Stimulated activated CD4-positive, alpha-beta T cell treated with anti-CD3 and anti-CD28 coated beads, Interleukin-15, amount 100 ng/mL, for 48 hours (primary cell): ENCODE measurements around the gene NTN1.

Experiments used
- DNase-seq, 2 donors: peaks; one replicate each; pipeline ENCODE4 v3.0.0-alpha.2; 2020; ENCODE audit warnings: low read depth in 2 of 2

NTN1 gene

DNA sequence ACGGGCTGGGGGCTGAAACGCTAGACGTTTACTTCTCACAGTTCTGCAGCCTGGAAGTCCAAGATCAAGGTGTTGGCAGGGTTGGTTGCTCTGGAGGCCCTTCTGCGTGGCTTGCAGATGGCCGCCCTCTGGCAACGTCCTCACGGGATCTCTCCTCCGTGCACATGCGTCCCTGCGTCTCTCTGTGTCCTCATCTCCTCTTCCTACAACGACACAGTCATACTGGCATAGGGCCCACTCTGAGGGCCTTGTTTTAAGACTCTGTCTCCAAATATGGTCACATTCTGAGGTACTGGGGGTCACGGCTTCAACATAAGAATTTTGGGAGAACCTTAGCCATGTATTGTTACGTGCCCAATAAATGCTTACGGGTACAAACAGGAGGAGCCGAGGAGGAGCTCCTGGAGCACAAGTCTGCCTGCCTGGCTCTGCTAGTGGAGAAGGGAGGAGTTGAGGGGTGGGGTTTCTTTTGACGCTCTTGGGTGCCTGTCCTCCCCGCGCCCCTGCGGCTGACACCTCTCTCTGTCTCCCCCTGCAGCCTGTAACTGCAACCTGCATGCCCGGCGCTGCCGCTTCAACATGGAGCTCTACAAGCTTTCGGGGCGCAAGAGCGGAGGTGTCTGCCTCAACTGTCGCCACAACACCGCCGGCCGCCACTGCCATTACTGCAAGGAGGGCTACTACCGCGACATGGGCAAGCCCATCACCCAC, 141.1 kb downstream of the NTN1 start:
- DNase-seq, result no peak

DNA sequence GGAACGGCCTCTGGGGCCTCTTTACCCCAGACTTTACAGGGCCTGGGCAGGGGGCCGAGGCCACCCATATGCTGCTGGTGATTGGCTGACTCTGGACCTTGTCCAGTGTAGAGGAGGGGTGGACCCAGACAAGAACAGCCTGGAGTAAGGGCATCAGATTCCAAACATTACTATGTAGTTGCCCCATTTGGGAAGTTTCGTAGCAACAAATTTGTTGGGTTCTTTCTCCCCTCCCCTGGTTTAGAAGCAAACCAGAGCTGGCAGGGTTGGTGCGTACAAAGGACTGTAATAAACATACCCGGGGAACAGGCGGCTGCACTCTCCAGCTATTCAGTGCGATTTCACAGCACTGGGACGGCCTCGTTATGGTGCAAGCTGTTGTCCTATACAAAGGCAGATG, 145.5 kb downstream of the NTN1 start:
- no peak for DNase-seq

DNA sequence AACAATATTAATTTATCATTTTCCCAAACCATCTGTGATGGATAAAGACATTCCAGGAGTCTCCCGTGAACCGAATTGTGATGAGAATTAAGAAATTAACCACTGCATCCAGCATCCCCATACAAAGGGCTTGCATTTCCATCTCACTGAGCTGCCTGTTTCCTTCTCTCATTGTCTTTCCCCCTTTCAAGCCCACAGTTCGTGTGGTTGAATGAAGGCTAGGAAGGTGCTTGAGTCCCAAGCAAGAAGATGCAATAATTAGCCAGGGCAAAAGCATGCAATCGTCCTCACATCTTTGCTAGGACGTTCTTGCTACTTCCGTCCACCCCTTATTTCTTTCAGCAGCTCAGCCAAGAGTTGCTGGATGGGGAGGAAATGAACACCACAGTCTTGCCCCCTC, 146.1 kb downstream of the NTN1 start:
- DNase-seq, result no peak

DNA sequence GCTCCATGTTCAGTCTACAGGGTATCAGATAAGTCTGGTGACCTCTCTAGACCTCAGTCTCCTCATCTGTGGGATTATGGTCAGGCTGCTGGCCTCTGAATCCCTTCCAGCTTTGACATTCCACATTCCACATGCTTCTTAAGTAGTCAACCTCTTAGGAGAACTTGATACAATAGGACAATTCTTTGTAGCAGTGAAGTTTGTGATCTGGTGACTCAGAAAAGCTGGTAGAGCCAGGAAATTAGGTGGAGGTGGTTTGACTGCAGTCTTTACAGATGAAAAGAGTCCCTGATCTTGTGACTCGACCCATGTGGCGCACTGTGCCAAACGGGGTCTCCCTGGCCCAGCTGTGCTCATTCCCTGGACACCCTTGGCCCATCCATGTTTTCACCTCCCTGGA, 147.8 kb downstream of the NTN1 start:
- no peak for DNase-seq

DNA sequence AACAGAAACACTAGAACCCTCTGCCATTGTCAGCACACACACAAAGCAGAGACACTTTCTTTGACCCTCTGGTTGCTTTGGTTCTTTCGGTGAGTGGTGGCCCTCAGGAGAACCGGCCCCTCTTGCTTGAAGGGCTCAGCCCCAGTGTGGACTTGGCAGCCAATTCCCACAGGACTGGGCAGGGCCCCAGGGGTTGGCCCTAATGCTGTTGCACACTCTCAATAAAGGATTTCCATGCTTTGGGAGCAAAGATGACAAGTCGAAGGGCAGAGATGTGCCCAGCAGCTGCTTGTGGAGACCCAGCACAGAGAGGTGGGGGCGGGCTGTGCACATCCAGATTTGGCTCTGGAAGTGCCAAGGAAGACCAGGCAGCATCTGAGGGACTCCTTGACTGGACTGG, 149.0 kb downstream of the NTN1 start:
- no peak for DNase-seq

DNA sequence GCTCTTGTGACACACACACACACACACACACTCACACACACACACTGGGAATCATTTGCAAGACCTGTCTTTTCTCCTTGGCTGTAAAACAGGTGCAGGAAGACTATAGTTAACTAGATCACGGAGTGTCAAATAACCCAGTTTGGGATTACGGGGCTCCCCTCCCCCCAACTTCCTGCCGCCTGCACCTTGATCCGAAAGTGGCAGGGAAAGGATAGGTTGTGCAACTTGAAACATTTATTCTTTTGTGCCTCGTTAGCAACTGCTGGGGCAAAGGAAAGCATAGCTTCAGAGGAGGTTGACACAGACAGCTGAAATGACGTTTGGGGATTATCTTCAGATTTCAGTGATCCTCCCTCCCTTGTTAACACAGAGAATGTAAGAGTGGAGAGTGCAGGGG, 149.5 kb downstream of the NTN1 start:
- DNase-seq, result no peak

DNA sequence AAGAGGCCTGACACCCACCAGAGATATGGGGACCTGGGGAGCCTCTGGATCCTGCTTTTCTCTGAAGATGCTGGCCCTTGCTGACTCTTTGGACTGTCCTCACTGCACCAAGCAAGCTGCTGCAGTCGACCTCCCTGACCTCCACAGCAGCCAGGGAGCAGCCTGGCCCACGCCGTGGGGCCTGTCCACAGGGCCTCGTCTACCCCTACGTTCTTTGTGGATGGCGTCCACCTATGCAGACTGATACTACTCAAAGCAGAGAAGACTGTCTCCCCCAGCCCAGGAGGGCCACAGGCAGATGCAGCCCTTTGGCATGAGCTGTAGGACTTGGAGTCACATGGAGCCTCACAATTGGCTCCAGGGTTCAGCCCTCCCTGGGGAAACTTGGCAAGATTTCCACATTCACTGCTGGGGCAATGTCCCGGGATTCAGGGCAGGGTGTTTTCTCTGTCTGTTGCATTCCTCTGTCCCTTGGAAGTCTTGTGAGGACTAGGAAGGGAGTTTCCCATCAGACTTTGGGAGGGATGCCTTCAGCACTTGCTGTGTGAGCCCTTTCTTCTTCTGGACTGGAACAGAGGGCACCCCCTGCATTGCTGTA, 152.2 kb downstream of the NTN1 start:
- no peak for DNase-seq

DNA sequence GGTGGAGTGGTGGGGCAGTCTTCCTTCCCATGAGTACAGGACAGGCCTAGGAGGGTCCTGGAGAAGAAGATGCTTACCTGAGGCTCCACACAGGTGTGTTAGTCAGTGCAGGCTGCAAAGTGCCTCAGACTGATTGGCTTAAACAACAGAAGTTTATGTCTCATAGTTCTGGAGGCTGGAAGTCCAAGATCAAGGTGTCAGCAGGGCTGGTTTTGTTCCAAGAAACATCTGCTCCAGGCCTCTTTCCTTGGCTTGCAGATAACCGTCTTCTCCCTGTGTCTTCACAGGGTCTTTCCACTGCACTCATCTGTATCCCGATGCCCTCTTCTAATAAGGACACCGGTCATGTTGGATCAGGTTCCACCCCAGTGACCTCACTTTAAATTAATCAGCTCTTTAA, 153.0 kb downstream of the NTN1 start:
- no peak for DNase-seq

DNA sequence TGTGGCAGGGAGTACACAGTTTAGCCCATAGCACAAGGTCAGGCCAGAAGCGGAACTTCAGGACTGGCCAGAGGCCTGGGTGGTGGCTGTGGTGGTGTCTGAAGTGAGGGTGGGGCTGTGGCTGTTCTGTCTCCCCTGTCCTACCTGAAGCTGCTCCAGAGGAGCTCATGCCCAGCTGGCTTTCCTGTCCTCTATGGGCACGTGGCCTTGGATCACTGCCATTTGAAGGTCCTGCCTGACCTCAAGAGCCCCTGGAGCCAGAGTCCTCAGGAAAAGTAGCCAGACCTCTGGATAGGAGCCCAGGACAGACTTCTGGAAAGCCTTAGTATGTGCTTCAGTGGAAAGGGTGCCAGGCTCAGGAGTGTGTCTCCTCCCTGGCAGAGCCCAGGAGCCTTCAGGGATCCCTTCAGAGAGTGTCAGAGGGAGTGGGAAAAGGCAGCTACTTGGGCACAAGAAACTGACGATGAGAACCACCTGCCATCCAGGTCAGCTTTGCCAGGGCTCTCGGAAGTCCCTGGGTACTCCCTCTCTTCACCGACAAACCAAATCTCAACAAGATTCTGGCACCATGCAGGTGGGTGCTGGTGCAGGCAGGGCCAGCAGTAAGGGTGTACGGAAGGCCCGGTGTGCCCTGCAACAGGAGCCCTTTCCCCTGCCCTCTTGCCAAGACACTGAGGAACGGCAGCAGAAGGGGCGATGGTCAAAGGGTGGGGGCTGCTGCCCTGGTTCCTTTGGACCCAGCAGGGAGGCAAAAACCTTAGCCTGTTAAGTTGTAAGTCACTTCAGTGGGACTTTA, 153.7 kb downstream of the NTN1 start:
- DNase-seq, result no peak

DNA sequence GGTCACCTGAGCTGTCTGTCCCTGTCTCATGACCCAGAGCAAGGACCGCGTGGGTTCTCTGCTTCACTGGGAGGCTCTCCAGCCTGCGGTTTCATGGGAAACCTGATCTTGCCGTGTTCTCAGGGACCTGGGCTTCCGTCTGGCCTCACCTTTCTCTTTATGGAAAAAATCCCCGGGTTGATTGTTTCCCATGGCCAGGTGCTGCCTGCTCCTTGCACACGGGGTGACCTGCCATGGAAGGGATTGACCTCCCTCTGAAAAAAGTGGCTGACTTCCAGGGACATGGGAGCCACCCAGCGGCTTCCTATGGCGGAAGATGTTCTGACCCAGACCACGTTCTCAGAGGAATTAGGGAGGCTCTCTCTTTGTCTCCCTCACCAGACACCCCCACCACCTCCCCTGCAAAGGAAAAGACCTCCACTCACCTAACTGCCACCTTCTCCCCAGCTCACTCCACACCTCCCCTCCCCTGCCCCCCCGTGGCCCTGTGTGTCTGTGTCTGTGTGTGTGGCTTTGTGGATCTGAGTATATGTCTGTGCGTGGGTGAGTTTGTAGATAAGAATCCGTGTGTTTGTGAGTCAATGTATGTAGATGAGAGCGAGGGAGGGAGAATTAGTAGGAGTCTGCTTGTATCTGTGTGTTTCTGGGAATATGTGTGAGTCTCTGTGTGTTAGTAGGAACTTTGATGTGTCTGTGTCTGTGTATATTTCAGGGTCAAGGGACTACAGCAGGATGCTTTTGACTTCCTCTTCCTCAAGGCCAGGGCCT, 154.6 kb downstream of the NTN1 start:
- no peak for DNase-seq

DNA sequence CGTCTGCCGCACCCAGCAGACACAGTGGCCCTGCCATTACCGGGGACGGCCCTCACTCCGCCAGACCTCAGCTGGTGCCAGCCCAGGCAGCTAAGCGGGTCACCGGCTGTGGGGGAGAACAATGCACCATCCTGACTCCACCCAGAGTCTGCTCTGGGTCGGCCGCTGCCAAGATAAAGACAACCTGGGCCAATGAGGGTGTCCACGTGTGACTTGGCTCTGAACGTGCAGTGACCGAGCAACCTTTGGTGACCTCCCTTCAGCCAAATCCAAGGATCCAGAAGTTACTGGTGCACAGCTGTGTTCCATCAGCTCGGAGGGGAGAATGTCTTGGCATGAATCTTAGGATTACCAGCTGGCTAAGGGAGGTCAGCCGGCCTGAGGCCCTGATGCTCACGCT, 155.9 kb downstream of the NTN1 start:
- no peak for DNase-seq

DNA sequence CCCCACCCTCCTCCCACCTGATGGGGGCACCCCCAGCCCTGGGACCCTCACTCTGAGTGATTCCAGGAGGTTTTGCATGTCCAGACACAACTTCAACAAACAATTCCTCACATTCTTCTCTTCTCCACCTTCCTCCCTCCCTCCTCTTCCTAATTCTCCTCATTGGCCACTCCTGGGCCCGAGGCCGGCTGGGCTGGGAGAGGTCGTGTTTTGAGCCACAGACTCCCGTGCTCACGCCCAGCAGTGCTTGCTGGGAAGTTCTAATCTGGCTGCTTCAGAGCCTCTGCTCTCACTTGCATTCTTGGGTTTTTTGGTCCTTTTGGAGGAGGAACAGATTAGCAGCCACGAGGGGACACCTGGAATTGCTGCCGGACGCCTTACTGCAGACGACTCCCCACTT, 157.0 kb downstream of the NTN1 start:
- DNase-seq, result no peak

DNA sequence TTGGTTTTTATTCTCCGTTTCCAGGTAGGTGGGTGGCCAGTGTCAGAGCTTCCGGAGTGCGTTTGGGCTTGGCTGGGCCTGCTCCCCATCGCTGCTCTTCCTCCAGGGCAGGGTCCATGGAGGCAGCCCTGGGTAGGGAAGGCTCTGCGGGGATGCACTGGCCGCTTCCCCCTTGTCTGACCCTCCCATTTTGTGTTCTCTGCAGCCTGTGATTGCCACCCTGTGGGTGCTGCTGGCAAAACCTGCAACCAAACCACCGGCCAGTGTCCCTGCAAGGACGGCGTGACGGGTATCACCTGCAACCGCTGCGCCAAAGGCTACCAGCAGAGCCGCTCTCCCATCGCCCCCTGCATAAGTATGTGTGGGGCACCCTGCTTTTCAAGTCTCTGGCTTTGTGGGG, 158.3 kb downstream of the NTN1 start:
- DNase-seq, result no peak

DNA sequence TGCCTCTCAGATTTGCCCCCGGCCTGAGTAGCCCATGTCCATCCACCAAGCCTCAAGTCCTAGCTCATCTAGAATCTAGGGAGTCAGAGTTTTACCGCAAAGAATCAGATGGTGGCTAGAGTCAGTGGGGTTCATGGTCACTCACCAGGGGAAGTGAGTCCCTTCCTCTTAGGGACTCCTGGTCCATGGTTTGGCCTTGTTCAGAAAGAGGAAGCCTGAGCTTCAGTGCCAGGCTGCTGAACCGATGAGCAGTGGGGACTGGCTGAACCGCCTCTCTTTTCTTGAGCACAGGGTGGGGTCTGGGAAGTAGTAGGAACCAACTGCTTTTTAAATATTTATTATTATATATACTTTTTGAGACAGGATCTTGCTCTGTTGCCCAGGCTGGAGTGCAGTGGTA, 160.3 kb downstream of the NTN1 start:
- no peak for DNase-seq

DNA sequence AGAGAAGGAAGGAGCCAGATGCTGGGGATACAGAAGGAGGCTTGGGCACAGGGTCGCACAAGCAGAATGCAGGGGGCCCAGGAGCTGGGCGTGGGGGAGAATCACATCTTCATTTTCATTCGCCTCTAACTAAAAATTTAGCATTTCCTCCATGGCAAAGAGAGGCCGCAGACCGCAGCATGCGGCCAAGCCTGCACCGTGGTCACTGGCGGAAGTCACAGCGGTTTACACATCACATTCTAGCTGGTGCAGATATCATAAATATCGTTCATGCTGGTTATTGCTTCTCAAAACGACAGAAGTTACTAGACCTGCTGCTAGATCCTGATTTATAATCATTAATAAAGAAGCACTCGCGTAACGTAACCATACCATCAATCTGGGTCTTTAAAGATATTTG, 162.0 kb downstream of the NTN1 start:
- DNase-seq, result no peak

DNA sequence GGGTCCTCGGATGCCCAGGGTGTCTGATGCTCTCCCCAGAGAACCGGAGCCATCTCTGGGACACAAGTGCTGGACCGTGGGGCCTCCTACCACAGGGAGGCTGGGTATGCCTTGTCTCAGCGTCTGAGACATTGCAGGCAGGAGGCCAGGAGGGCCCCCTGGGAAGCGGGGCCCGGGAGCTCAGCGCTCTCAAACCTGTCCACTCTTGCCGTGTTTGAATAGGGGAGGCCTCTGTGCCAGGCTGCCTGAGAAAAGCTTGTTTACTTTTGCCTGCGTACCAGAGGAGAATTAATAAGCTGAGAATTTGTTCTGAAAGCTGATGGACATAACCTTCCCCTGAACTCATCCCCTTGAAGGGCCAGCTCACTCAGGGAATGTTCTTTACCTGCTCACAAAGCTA, 163.8 kb downstream of the NTN1 start:
- DNase-seq, result no peak

DNA sequence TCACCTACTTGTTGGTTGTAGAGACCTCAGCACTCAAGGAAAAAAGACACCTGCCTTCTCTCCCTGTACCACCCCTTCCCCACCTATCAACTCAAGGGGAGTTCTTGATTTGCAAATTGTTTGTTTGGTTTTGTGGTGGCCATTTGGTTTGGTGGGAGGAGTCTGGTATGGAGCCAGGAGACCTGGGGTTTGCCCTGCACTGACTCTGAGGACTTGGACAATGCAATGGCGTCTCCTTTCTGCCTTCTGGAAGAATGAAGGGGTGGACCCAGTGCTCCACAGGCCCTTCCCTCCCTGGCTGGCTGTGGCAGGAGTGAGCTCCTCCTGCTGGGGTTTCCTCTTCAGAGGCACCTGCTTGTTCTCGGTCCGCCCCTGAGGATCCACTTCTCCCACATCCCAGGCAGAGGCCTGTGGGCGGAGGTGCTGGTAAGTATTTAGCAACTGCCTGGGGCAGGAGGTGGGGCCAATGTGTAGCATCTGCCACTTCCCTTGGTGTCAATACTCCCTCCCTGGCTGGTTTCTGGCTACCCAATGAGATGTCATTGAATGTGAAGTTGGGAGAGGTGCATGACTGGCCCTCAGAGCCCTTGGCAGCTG, 164.5 kb downstream of the NTN1 start:
- no peak for DNase-seq

DNA sequence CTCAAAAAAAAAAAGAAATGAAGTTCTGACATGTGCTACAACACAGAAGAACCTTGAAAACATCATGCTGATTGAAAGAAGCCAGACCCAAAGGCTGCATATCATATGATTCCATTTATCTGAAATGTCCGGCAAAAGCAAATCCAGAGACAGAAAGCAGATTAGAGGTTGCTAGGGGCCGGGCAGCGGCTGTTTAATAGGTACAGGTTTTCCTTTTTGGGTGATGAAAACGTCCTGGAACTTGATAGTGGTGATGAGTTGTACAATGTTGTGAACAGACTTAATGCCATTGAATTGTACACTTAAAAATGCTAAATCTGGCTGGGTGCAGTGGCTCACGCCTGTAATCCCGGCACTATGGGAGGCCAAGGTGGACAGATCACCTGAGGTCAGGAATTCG, 166.5 kb downstream of the NTN1 start:
- no peak for DNase-seq

DNA sequence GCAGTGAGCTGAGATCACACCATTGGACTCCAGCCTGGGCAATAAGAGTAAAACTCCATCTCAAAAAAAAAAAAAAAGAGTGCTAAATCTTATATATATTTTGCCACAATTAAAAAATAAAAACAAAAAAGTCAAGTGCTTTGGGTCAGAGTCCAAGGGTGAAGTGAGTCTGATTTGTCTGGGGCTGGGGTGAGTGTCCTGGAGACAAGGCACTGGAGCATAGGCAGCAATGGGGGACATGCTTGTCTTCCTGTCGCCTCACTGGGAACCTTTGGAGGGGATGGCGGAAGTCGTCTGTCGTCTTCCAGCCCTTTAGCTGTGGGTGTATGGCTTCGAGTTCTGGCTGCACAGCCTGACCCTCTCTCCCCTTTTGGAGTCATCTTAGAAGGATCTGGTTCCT, 167.1 kb downstream of the NTN1 start:
- DNase-seq, result no peak

DNA sequence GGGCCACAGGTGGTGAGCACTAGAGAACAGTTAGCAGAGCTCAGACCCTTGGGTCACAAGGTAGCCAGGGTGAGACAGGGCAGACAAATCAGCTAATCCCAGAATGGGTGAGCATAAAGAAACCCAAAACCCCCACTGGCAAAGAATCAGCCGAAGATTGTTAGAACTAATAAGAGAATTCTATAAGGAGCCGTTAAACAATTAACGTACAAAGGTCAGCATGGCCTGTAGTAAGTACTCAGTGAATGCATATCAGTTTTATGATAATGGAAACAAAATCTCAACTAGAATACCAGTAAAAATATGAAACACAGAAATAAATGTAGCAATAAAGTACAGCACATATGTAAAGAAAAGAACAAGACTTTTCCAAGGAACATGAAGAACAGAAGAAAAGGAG, 168.6 kb downstream of the NTN1 start:
- no peak for DNase-seq

DNA sequence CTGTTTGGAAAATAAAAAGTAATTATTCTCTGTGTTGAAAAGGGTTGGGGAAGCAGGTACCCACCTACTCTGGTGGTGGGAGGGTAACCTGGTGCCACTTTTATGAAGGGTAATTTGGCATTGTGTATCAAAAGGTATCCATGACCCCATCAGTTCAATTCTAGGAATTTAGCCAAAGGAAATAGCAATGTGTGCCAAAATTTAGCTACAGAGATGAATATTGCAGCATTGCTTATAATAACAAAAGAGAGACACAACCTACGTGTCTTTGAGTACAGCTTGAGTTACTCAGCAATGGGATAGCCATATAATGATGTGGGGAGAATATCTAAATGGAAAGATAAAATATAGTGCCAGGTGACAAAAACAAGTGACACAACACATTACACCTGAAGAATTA, 170.7 kb downstream of the NTN1 start:
- no peak for DNase-seq

DNA sequence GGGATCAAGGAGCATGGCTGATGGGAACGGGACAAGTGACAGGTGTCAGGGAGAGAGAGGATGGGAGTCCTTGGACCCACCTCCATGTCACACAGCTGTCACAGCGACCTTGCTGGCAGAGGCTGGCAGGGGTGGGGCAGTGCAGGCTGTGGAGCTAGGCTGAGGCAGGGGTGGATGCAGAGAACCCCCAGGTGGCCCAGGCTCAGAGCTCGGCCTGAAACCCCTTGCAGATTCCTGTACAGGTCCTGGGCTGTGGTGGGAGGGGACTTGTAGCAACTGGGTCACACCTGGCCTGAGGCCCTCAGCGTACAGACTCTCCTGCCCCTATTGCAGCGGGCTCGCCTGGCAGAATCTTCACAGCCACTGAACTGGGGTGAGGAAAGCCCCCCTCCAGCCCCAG, 174.1 kb downstream of the NTN1 start:
- no peak for DNase-seq
